HG02623 (cell line): ENCODE results near the gene ATOSB.
A peak's percentile ranks its signal among the peaks of the same experiment; 100 is the strongest.
"Not testable (repeated sequence)": the region's sequence is repeated elsewhere in the genome, so short reads cannot be mapped to it uniquely, and the experiment has no call there.

Experiments
- ATAC-seq: cut with Tn5 transposase; IDR thresholded peaks from one replicate; pipeline ENCODE4 v1.9.1; 2021; ENCODE audit warnings: moderate library complexity; ENCODE audit not compliant: unreplicated experiment

ATOSB gene

GRCh38 chr9:35115680-35116538 is at the start of gene ATOSB:
TSS of gene ATOSB (minus strand) at chr9:35115862. CDS start at chr9:35108274, 7,588 bp downstream.
- peak; percentile 51 for ATAC-seq

GRCh38 chr9:35164711-35165110 is 49.0 kb upstream of the ATOSB start:
- no peak for ATAC-seq

GRCh38 chr9:35163413-35163812 is 47.8 kb upstream of the ATOSB start:
- no peak for ATAC-seq

- ATAC-seq: no peak
Measured at GRCh38 chr9:35162605-35163315, 47.1 kb upstream of the ATOSB start.

GRCh38 chr9:35161713-35162604 is 46.3 kb upstream of the ATOSB start, which contains the start of gene UNC13B:
TSS of gene UNC13B (plus strand) at chr9:35162009. CDS start at chr9:35162284, 275 bp downstream.
- ATAC-seq: peak; percentile 67

- no peak for ATAC-seq
Measured at GRCh38 chr9:35158501-35159280, 43.0 kb upstream of the ATOSB start.

- ATAC-seq: not testable (repeated sequence)
Measured at GRCh38 chr9:35157836-35158235, 42.2 kb upstream of the ATOSB start.

GRCh38 chr9:35156781-35157180 is 41.1 kb upstream of the ATOSB start:
- ATAC-seq: no peak

- no peak for ATAC-seq
Measured at GRCh38 chr9:35152926-35153325, 37.3 kb upstream of the ATOSB start.

- not testable (repeated sequence) for ATAC-seq
Measured at GRCh38 chr9:35147941-35148563, 32.4 kb upstream of the ATOSB start.

- ATAC-seq: no peak
Measured at GRCh38 chr9:35142037-35142436, 26.4 kb upstream of the ATOSB start.

- ATAC-seq: no peak
Measured at GRCh38 chr9:35140093-35140492, 24.4 kb upstream of the ATOSB start.

- no peak for ATAC-seq
Measured at GRCh38 chr9:35136866-35137265, 21.2 kb upstream of the ATOSB start.

GRCh38 chr9:35135988-35136387 is 20.3 kb upstream of the ATOSB start:
- ATAC-seq: no peak

- no peak for ATAC-seq
Measured at GRCh38 chr9:35134920-35135319, 19.3 kb upstream of the ATOSB start.

- peak; percentile 34 for ATAC-seq
Measured at GRCh38 chr9:35116898-35117551, 1.4 kb upstream of the ATOSB start.

- ATAC-seq: no peak
Measured at GRCh38 chr9:35116539-35116897, 856 bp upstream of the ATOSB start.

GRCh38 chr9:35114840-35115628 is 628 bp downstream of the ATOSB start:
- no peak for ATAC-seq
